ENCODE results near the gene A1BG. TPM values are rescaled to one million over a fixed set of nuclear protein-coding genes. Genes with fewer than 3 reads are reported as not detected.

The A1BG gene
- polyA plus RNA-seq, 2 of the 4 experiments (the other 2 are of a cell fraction), result 2.5 to 9.5 TPM

DNA sequence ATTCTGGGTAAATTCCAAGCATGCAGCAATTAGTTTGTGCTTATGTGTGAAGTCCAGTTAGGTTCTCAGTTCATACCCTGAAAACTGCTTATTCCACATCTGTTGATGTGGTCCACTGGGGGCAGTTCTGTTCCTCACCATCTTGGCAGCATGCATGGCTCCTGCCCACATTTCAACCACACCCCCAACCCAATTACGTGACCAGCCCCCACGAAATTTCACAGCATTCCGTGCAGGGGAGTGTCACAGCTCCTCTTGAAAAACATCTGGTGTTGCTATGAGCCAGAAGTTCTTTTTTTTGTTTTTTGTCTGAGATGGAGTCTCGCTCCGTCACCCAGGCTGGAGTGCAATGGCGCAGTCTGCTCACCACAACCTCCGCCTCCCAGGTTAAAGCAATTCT lies 57.2 kb downstream of the A1BG start:
- FAIRE-seq (no peak), DNase-seq (ENCODE audit: low read depth in 1 of 2, low spot score in 1 of 2) (no peak), ATAC-seq (no peak)
- Histone ChIP-seq H3K9me3 (peaks cover 100% of the 10 kb centered on the region), H3K27ac (no peak overlapping the region), H3K4me3 (no peak overlapping the region), H3K4me2 (no peak overlapping the region), H3K4me1 (no peaks in the 10 kb centered on the region)
- ChIA-PET CTCF (no interaction called here), POLR2A (interaction anchor here (1.6 kb wide), 1 partner anchor 9 kb away, joined by 5 read pairs; no protein-coding TSS in a partner anchor)
- TF ChIP-seq SMC3 (IDR thresholded peaks at IDR 0.05) (no peak), ZNF302 (CRISPR knock-in tag; IDR thresholded peaks at IDR 0.05) (no peak), HOXB5 (CRISPR knock-in tag; IDR thresholded peaks at IDR 0.05) (no peak), NFE2L2 (conservative IDR thresholded peaks at IDR 0.05; ENCODE audit: low read length) (no peak), BHLHE40 (IDR thresholded peaks at IDR 0.05; ENCODE audit: low read depth, low read length) (no peak), RNF2 (IDR thresholded peaks at IDR 0.05; ENCODE audit: borderline replicate concordance, low read depth) (no peak)
- 94% methylated on average over 7 of the region's 7 CpGs for WGBS (ENCODE audit: missing lambda C conversion rate)

Small RNAs within 50 kb of the gene (small RNA-seq; reads per million reads assigned to genes)
- gene MIR4754, result 0 to 0.04 (median 0) reads per million in 6 experiments
- 0 reads per million in 6 experiments for gene MIR6806
- gene RNA5SP473, result 0 to 1.7 (median 0.13) reads per million in 6 experiments

Other genes with a start within 250 kb of the A1BG start
- 5.7 and 6.2 TPM in 2 replicates for gene ZNF329, start 202.7 kb downstream of the A1BG start, polyA plus RNA-seq (2011; rRNA removed)
- gene ZNF329, start 202.7 kb downstream of the A1BG start, polyA plus RNA-seq (2017; fragmentation: RNase III; extraction: RNeasy Plus Mini Kit Qiagen cat#74134 plus additional on column Dnase treatment), result 2.7 to 2.8 TPM (median 2.8 TPM) in 3 replicates
- 27.3 and 28.7 TPM in 2 replicates for gene ZNF274, start 170.4 kb downstream of the A1BG start, polyA plus RNA-seq (2011; rRNA removed)
- 15.8 to 18.8 TPM (median 18.3 TPM) in 3 replicates for gene ZNF274, start 170.4 kb downstream of the A1BG start, polyA plus RNA-seq (2017; fragmentation: RNase III; extraction: RNeasy Plus Mini Kit Qiagen cat#74134 plus additional on column Dnase treatment)
- 32.7 and 33.1 TPM in 2 replicates for gene ZNF544, start 124.6 kb downstream of the A1BG start, polyA plus RNA-seq (2011; rRNA removed)
- gene ZNF544, start 124.6 kb downstream of the A1BG start, polyA plus RNA-seq (2017; fragmentation: RNase III; extraction: RNeasy Plus Mini Kit Qiagen cat#74134 plus additional on column Dnase treatment), result 22.5 to 30.6 TPM (median 23.7 TPM) in 3 replicates
- 4.0 and 5.6 TPM in 2 replicates for gene ZNF8, start 74.5 kb downstream of the A1BG start, polyA plus RNA-seq (2011; rRNA removed)
- gene ZNF8, start 74.5 kb downstream of the A1BG start, polyA plus RNA-seq (2017; fragmentation: RNase III; extraction: RNeasy Plus Mini Kit Qiagen cat#74134 plus additional on column Dnase treatment), result 2.0 to 2.3 TPM (median 2.3 TPM) in 3 replicates
- 112 and 142 TPM in 2 replicates for gene ERVK3-1, start 48.1 kb downstream of the A1BG start, polyA plus RNA-seq (2011; rRNA removed)
- gene ERVK3-1, start 48.1 kb downstream of the A1BG start, polyA plus RNA-seq (2017; fragmentation: RNase III; extraction: RNeasy Plus Mini Kit Qiagen cat#74134 plus additional on column Dnase treatment), result 104 to 126 TPM (median 109 TPM) in 3 replicates
- gene ZSCAN22, start 26.5 kb downstream of the A1BG start, polyA plus RNA-seq (2011; rRNA removed), result 4.4 and 5.3 TPM in 2 replicates
- gene ZSCAN22, start 26.5 kb downstream of the A1BG start, polyA plus RNA-seq (2017; fragmentation: RNase III; extraction: RNeasy Plus Mini Kit Qiagen cat#74134 plus additional on column Dnase treatment), result 2.0 to 2.2 TPM (median 2.0 TPM) in 3 replicates
- 1.1 and 1.4 TPM in 2 replicates for gene ZNF497, start 9.3 kb upstream of the A1BG start, polyA plus RNA-seq (2011; rRNA removed)
- gene ZNF497, start 9.3 kb upstream of the A1BG start, polyA plus RNA-seq (2017; fragmentation: RNase III; extraction: RNeasy Plus Mini Kit Qiagen cat#74134 plus additional on column Dnase treatment), result 1.6 to 2.4 TPM (median 2.0 TPM) in 3 replicates
- 0.70 and 0.74 TPM in 2 replicates for gene ZNF837, start 27.5 kb upstream of the A1BG start, polyA plus RNA-seq (2011; rRNA removed)
- 0.62 to 1.1 TPM (median 1.0 TPM) in 3 replicates for gene ZNF837, start 27.5 kb upstream of the A1BG start, polyA plus RNA-seq (2017; fragmentation: RNase III; extraction: RNeasy Plus Mini Kit Qiagen cat#74134 plus additional on column Dnase treatment)
- gene RPS5, start 33.8 kb upstream of the A1BG start, polyA plus RNA-seq (2011; rRNA removed), result 2,475 and 2,940 TPM in 2 replicates
- gene RPS5, start 33.8 kb upstream of the A1BG start, polyA plus RNA-seq (2017; fragmentation: RNase III; extraction: RNeasy Plus Mini Kit Qiagen cat#74134 plus additional on column Dnase treatment), result 2,123 to 2,259 TPM (median 2,149 TPM) in 3 replicates
- gene RNF225, start 42.2 kb upstream of the A1BG start, polyA plus RNA-seq (2011; rRNA removed), result not detected in 2 replicates
- not detected in 3 replicates for gene RNF225, start 42.2 kb upstream of the A1BG start, polyA plus RNA-seq (2017; fragmentation: RNase III; extraction: RNeasy Plus Mini Kit Qiagen cat#74134 plus additional on column Dnase treatment)
- gene ZNF584, start 55.2 kb upstream of the A1BG start, polyA plus RNA-seq (2011; rRNA removed), result 18.2 and 21.2 TPM in 2 replicates
- 13.6 to 15.6 TPM (median 14.8 TPM) in 3 replicates for gene ZNF584, start 55.2 kb upstream of the A1BG start, polyA plus RNA-seq (2017; fragmentation: RNase III; extraction: RNeasy Plus Mini Kit Qiagen cat#74134 plus additional on column Dnase treatment)
- gene ZNF132, start 86.7 kb upstream of the A1BG start, polyA plus RNA-seq (2011; rRNA removed), result 0.16 and 0.19 TPM in 2 replicates
- 0.05 to 0.13 TPM (median 0.09 TPM) in 3 replicates for gene ZNF132, start 86.7 kb upstream of the A1BG start, polyA plus RNA-seq (2017; fragmentation: RNase III; extraction: RNeasy Plus Mini Kit Qiagen cat#74134 plus additional on column Dnase treatment)
- 3.8 and 4.1 TPM in 2 replicates for gene ZNF324B, start 98.1 kb upstream of the A1BG start, polyA plus RNA-seq (2011; rRNA removed)
- 6.8 TPM in 3 replicates for gene ZNF324B, start 98.1 kb upstream of the A1BG start, polyA plus RNA-seq (2017; fragmentation: RNase III; extraction: RNeasy Plus Mini Kit Qiagen cat#74134 plus additional on column Dnase treatment)
- 3.0 and 3.1 TPM in 2 replicates for gene ZNF324, start 113.6 kb upstream of the A1BG start, polyA plus RNA-seq (2011; rRNA removed)
- 6.4 to 6.9 TPM (median 6.9 TPM) in 3 replicates for gene ZNF324, start 113.6 kb upstream of the A1BG start, polyA plus RNA-seq (2017; fragmentation: RNase III; extraction: RNeasy Plus Mini Kit Qiagen cat#74134 plus additional on column Dnase treatment)
- gene ZNF446, start 122.9 kb upstream of the A1BG start, polyA plus RNA-seq (2011; rRNA removed), result 6.2 and 7.4 TPM in 2 replicates
- 9.9 to 12.5 TPM (median 11.0 TPM) in 3 replicates for gene ZNF446, start 122.9 kb upstream of the A1BG start, polyA plus RNA-seq (2017; fragmentation: RNase III; extraction: RNeasy Plus Mini Kit Qiagen cat#74134 plus additional on column Dnase treatment)
- gene SLC27A5, start 158.5 kb upstream of the A1BG start, polyA plus RNA-seq (2011; rRNA removed), result 30.2 and 36.7 TPM in 2 replicates
- gene SLC27A5, start 158.5 kb upstream of the A1BG start, polyA plus RNA-seq (2017; fragmentation: RNase III; extraction: RNeasy Plus Mini Kit Qiagen cat#74134 plus additional on column Dnase treatment), result 36.7 to 40.4 TPM (median 37.8 TPM) in 3 replicates
- gene ZBTB45, start 166.3 kb upstream of the A1BG start, polyA plus RNA-seq (2011; rRNA removed), result 6.2 and 6.4 TPM in 2 replicates
- gene ZBTB45, start 166.3 kb upstream of the A1BG start, polyA plus RNA-seq (2017; fragmentation: RNase III; extraction: RNeasy Plus Mini Kit Qiagen cat#74134 plus additional on column Dnase treatment), result 11.8 to 14.3 TPM (median 13.4 TPM) in 3 replicates
- gene TRIM28, start 190.6 kb upstream of the A1BG start, polyA plus RNA-seq (2011; rRNA removed), result 576 and 735 TPM in 2 replicates
- gene TRIM28, start 190.6 kb upstream of the A1BG start, polyA plus RNA-seq (2017; fragmentation: RNase III; extraction: RNeasy Plus Mini Kit Qiagen cat#74134 plus additional on column Dnase treatment), result 656 to 743 TPM (median 666 TPM) in 3 replicates
- gene CHMP2A, start 201.6 kb upstream of the A1BG start, polyA plus RNA-seq (2011; rRNA removed), result 223 and 280 TPM in 2 replicates
- gene CHMP2A, start 201.6 kb upstream of the A1BG start, polyA plus RNA-seq (2017; fragmentation: RNase III; extraction: RNeasy Plus Mini Kit Qiagen cat#74134 plus additional on column Dnase treatment), result 192 to 227 TPM (median 198 TPM) in 3 replicates
- gene UBE2M, start 205.1 kb upstream of the A1BG start, polyA plus RNA-seq (2011; rRNA removed), result 185 and 190 TPM in 2 replicates
- gene UBE2M, start 205.1 kb upstream of the A1BG start, polyA plus RNA-seq (2017; fragmentation: RNase III; extraction: RNeasy Plus Mini Kit Qiagen cat#74134 plus additional on column Dnase treatment), result 135 to 139 TPM (median 137 TPM) in 3 replicates
- 19.5 and 20.3 TPM in 2 replicates for gene MZF1, start 219.8 kb upstream of the A1BG start, polyA plus RNA-seq (2011; rRNA removed)
- gene MZF1, start 219.8 kb upstream of the A1BG start, polyA plus RNA-seq (2017; fragmentation: RNase III; extraction: RNeasy Plus Mini Kit Qiagen cat#74134 plus additional on column Dnase treatment), result 19.1 to 21.7 TPM (median 20.3 TPM) in 3 replicates